Stomach (tissue), 9 donors: ENCODE data around the gene JCAD. TPM values are rescaled to one million over a fixed set of nuclear protein-coding genes. Genes with fewer than 3 reads are reported as not detected.

Experiments
- DNase-seq, 2 donors: peaks; one replicate each; pipeline versions ENCODE4 v3.0.0 to v3.0.0-alpha.2; 2013 to 2019
- H3K27ac ChIP-seq, 5 donors: fragments of 200-600 bp in 4 of 5; sonication (generic) in 4 of 5; one replicate each; pipeline ENCODE4 v1.5.1; 2013 to 2019; ENCODE audit warnings: mild to moderate bottlenecking in 1 of 5, moderate library complexity in 1 of 5
- H3K27me3 ChIP-seq, 3 donors: fragments of 200-600 bp; sonication (generic); one replicate each; pipeline ENCODE4 v1.5.1; 2017 to 2019; ENCODE audit warnings: mixed run types in 1 of 3
- H3K36me3 ChIP-seq, 4 donors: fragments of 200-600 bp; sonication (generic); 1 replicate in 3 of 4; 2 replicates in 1 of 4; pipeline ENCODE4 v1.5.1; 2016 to 2019
- H3K4me1 ChIP-seq, 4 donors: fragments of 200-600 bp; sonication (generic); one replicate each; pipeline ENCODE4 v1.5.1; 2016 to 2019
- H3K4me3 ChIP-seq, 4 donors: fragments of 200-600 bp; sonication (generic) in 3 of 4; one replicate each; pipeline ENCODE4 v1.5.1; 2016 to 2019; ENCODE audit warnings: mild to moderate bottlenecking in 1 of 4
- H3K9me3 ChIP-seq, 4 donors: fragments of 200-600 bp; sonication (generic); one replicate each; pipeline ENCODE4 v1.5.1; 2016 to 2019
- EP300 ChIP-seq: sonication (generic); formaldehyde crosslinking; IDR thresholded peaks from one replicate; pipeline ENCODE4 v1.6.1; 2017; ENCODE audit warnings: antibody characterized with exemption
- POLR2A ChIP-seq, 4 donors: fragments of 450-650 bp; IDR thresholded peaks; one replicate each; pipeline ENCODE4 v1.6.1; 2016; ENCODE audit warnings: antibody characterized with exemption in 4 of 4, control low read depth in 2 of 4, mild to moderate bottlenecking in 1 of 4, moderate library complexity in 1 of 4
- POLR2AphosphoS5 ChIP-seq, 3 donors: sonication (generic); formaldehyde crosslinking; IDR thresholded peaks; one replicate each; pipeline ENCODE4 v1.6.1; 2016; ENCODE audit warnings: antibody characterized with exemption in 3 of 3
- WGBS, 5 donors: extraction: QIAGEN DNeasy Blood & Tissue Kit in 3 of 5; methylation state at CpG; one replicate each; pipeline versions ENCODE4 v1.1.5 to v1.1.7; 2013 to 2018; 5-methylcytosine and 5-hydroxymethylcytosine counted together
- intact Hi-C: fragments of 100-400 bp; cut with DNase I; formaldehyde crosslinking; loops from one replicate; pipeline ENCODE4 v1.15.1; 2023; ENCODE audit warnings: low total_unique reads
- polyA plus RNA-seq, 3 donors: library from polyadenylated mRNA; stranded (reverse); fragments of 200-250 nt; gene quantifications; one replicate each; pipeline ENCODE4 v1.2.3, GENCODE V29; 2013
- total RNA-seq, 5 donors: library from RNA; depleted of rRNA; stranded (reverse); fragments of >200 nt; gene quantifications; one replicate each; pipeline versions ENCODE4 v1.1.0 to v1.2.3, GENCODE V29; 2014 to 2016
- TF ChIP-seq, protein P1 (sequence below), 7 experiments: fragments of 450-650 bp in 4 of 7; fragments of 200-600 bp in 3 of 7; sonication (generic) in 3 of 7; IDR thresholded peaks; one replicate each; pipeline ENCODE4 v1.5.1; 2016 to 2019; ENCODE audit warnings: antibody characterized with exemption in 7 of 7, control low read depth in 2 of 7, mild to moderate bottlenecking in 1 of 7
- donor health status: healthy with polysubstance abuse.
- donor health status: Bipolar disorder and iron deficiency.
- donor health status: healthy.

Gene JCAD
- total and polyA plus RNA-seq, 8 donors: 1.6 to 30.3 (median 10.4) TPM

DNA sequence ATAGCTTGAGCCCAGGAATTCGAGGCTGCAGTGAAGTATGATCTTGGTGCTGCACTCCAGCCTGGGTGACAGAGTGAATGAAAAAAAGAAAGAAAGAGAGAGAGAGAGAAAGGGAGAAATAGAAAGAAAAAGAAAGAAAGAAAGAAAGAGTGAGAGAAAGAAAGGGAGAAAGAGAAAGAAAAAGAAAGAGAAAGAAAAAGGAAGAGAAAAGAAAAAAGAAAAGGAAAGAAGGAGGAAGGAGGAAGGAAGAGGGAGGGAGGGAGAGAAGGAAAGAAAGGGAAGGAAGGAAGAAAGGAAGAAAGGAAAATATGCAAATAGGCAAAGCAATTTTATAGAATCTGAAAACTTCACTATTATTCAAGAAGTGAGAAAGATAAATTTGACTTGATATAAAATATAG, 24.5 kb upstream of the JCAD start:
- Histone ChIP-seq H3K4me1 (no peaks in the 10 kb centered on the region), H3K4me3 (no peak overlapping the region), H3K9me3 (no peaks in the 10 kb centered on the region), H3K27me3 (no peaks in the 10 kb centered on the region), H3K36me3 (no peaks in the 10 kb centered on the region), H3K27ac (no peak overlapping the region)
- TF ChIP-seq POLR2A (IDR thresholded peaks at IDR 0.05) (no peak), EP300 (no peak), POLR2AphosphoS5 (IDR thresholded peaks at IDR 0.05) (no peak)
- TF ChIP-seq, protein P1, sequence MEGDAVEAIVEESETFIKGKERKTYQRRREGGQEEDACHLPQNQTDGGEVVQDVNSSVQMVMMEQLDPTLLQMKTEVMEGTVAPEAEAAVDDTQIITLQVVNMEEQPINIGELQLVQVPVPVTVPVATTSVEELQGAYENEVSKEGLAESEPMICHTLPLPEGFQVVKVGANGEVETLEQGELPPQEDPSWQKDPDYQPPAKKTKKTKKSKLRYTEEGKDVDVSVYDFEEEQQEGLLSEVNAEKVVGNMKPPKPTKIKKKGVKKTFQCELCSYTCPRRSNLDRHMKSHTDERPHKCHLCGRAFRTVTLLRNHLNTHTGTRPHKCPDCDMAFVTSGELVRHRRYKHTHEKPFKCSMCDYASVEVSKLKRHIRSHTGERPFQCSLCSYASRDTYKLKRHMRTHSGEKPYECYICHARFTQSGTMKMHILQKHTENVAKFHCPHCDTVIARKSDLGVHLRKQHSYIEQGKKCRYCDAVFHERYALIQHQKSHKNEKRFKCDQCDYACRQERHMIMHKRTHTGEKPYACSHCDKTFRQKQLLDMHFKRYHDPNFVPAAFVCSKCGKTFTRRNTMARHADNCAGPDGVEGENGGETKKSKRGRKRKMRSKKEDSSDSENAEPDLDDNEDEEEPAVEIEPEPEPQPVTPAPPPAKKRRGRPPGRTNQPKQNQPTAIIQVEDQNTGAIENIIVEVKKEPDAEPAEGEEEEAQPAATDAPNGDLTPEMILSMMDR (IDR thresholded peaks at IDR 0.05): no peak
- 67 to 90% (median 80%) methylated on average over 1 of the region's 1 CpG for WGBS, 5 donors
- intact Hi-C loops: no loop called here
- no peak for DNase-seq

DNA sequence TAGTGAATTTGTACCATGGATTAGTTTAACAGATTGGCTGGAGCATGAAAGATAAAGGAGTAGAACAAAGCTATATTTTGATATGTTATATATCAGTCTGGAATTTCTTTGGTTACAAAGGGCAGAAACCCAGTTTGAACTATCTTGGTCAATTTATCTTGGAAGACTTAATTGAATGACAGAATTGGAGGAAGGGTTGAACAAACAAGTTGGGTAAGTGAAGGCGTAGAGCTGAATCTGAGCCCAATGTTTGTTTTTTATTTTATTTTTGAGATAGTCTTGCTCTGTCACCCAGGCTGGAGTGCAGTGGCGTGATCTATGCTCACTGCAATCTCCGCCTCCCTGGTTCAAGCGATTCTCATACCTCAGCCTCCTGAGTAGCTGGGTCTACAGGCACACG, 21.8 kb upstream of the JCAD start:
- no peak for DNase-seq
- no peaks in the 10 kb centered on the region for H3K9me3 ChIP-seq
- H3K27me3 ChIP-seq: no peaks in the 10 kb centered on the region
- no peak overlapping the region for H3K27ac ChIP-seq
- 65 to 83% (median 82%) methylated on average over 5 of the region's 5 CpGs for WGBS, 5 donors
- intact Hi-C loops: no loop called here
- H3K4me3 ChIP-seq: no peak overlapping the region
- no peak for TF ChIP-seq POLR2AphosphoS5 (IDR thresholded peaks at IDR 0.05)
- TF ChIP-seq EP300: no peak
- TF ChIP-seq, protein P1 (IDR thresholded peaks at IDR 0.05): no peak
- TF ChIP-seq POLR2A (IDR thresholded peaks at IDR 0.05): no peak
- H3K36me3 ChIP-seq: no peaks in the 10 kb centered on the region
- no peaks in the 10 kb centered on the region for H3K4me1 ChIP-seq

DNA sequence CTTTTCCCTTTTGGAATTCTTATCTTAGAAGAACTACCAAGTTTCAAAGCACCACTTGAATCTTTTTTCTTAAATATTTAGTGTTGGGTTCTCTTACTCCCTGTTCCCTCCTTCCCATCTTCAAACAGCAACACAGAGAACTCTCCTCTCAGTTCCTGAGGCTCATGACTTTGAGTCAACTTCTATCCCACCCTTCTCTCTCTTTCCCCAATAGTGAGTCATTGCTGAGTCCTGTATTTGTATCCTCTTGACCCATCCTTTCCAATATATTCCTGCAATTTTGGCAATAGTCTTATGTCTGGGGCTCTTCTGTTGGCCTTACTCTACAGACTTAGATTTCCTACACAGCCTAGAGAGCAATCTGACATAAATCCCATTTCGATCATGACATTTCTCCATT, 20.8 kb upstream of the JCAD start:
- no peak overlapping the region for H3K27ac ChIP-seq
- TF ChIP-seq POLR2A (IDR thresholded peaks at IDR 0.05): no peak
- no peak for TF ChIP-seq EP300
- TF ChIP-seq POLR2AphosphoS5 (IDR thresholded peaks at IDR 0.05): no peak
- TF ChIP-seq, protein P1 (IDR thresholded peaks at IDR 0.05): no peak
- no peak for DNase-seq
- H3K36me3 ChIP-seq: no peaks in the 10 kb centered on the region
- H3K9me3 ChIP-seq: no peaks in the 10 kb centered on the region
- H3K27me3 ChIP-seq: no peaks in the 10 kb centered on the region
- H3K4me3 ChIP-seq: no peak overlapping the region
- H3K4me1 ChIP-seq: no peaks in the 10 kb centered on the region
- 86 to 97% (median 93%) methylated on average over 1 of the region's 1 CpG for WGBS, 5 donors
- intact Hi-C loops: no loop called here

DNA sequence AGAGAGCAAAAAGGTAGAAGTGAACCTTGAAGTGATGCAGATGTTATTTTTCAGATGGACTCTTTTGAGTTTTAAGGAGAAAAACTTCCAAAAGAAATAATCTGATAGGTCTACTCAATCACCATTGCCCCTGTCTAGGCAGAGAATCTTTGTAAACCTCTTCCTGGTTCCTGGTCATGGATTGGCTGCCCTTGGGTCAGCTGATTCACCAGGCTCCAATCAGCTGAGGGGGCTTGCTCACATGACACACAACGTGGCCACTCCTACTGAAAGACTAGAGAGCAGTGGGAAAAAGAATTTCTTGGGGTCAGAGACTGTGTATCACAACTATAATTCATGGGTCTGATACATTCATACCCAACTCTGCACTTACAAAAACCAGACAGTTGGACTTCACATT, 20.0 kb upstream of the JCAD start:
- no peaks in the 10 kb centered on the region for H3K4me1 ChIP-seq
- TF ChIP-seq POLR2AphosphoS5 (IDR thresholded peaks at IDR 0.05): no peak
- TF ChIP-seq POLR2A (IDR thresholded peaks at IDR 0.05): no peak
- TF ChIP-seq EP300: no peak
- TF ChIP-seq, protein P1 (IDR thresholded peaks at IDR 0.05): no peak
- WGBS, 5 donors: 70 to 78% (median 76%) methylated on average over 1 of the region's 1 CpG
- no peak for DNase-seq
- no peak overlapping the region for H3K27ac ChIP-seq
- no peaks in the 10 kb centered on the region for H3K27me3 ChIP-seq
- intact Hi-C loops: no loop called here
- no peaks in the 10 kb centered on the region for H3K36me3 ChIP-seq
- no peaks in the 10 kb centered on the region for H3K9me3 ChIP-seq
- no peak overlapping the region for H3K4me3 ChIP-seq
